Spleen (tissue), 11 donors: ENCODE data around the gene PDCD1LG2. TPM values are rescaled to one million over a fixed set of nuclear protein-coding genes. Genes with fewer than 3 reads are reported as not detected.

Source experiments
- DNase-seq: peaks from one replicate; pipeline ENCODE4 v3.0.0-alpha.2; 2020
- H3K27ac ChIP-seq, 8 donors: fragments of 200-600 bp; sonication (generic) in 7 of 8; 1 replicate in 4 of 8; 2 replicates in 4 of 8; pipeline versions ENCODE4 v1.5.0 to v1.8.0; 2016 to 2021; ENCODE audit warnings: inconsistent platforms in 4 of 8, mild to moderate bottlenecking in 4 of 8, moderate library complexity in 1 of 8
- H3K27me3 ChIP-seq, 7 donors: fragments of 200-600 bp; sonication (generic) in 6 of 7; replicated peaks in 1 of 7; 1 replicate in 4 of 7; 2 replicates in 3 of 7; pipeline versions ENCODE4 v1.5.0 to v1.8.0; 2016 to 2021; ENCODE audit warnings: inconsistent platforms in 3 of 7, mild to moderate bottlenecking in 1 of 7
- H3K36me3 ChIP-seq, 6 donors: fragments of 200-600 bp; sonication (generic) in 5 of 6; 1 replicate in 4 of 6; 2 replicates in 2 of 6; pipeline versions ENCODE4 v1.5.0 to v1.8.0; 2016 to 2021; ENCODE audit warnings: inconsistent platforms in 2 of 6
- H3K4me1 ChIP-seq, 6 donors: fragments of 200-600 bp; sonication (generic) in 5 of 6; 1 replicate in 3 of 6; 2 replicates in 3 of 6; pipeline versions ENCODE4 v1.5.0 to v1.8.0; 2016 to 2021; ENCODE audit warnings: inconsistent platforms in 3 of 6
- H3K4me3 ChIP-seq, 8 donors: fragments of 200-600 bp; sonication (generic) in 7 of 8; 1 replicate in 4 of 8; 2 replicates in 4 of 8; pipeline versions ENCODE4 v1.5.0 to v1.8.0; 2016 to 2021; ENCODE audit warnings: inconsistent platforms in 4 of 8, mild to moderate bottlenecking in 4 of 8, moderate library complexity in 2 of 8
- H3K9me3 ChIP-seq, 8 donors: fragments of 200-600 bp; sonication (generic) in 7 of 8; 1 replicate in 4 of 8; 2 replicates in 4 of 8; pipeline versions ENCODE4 v1.5.0 to v1.8.0; 2016 to 2021; ENCODE audit warnings: inconsistent platforms in 4 of 8
- CTCF ChIP-seq, 11 experiments: fragments of 200-600 bp in 7 of 11; fragments of 450-650 bp in 4 of 11; sonication (generic) in 4 of 11; IDR thresholded peaks in 8 of 11; conservative IDR thresholded peaks in 3 of 11; 1 replicate in 7 of 11; 2 replicates in 4 of 11; pipeline versions ENCODE4 v1.4.0 to v1.8.0; 2016 to 2021; ENCODE audit warnings: antibody characterized with exemption in 11 of 11, inconsistent platforms in 4 of 11, mild to moderate bottlenecking in 1 of 11
- POLR2A ChIP-seq, 3 donors: fragments of 450-650 bp; IDR thresholded peaks; one replicate each; pipeline ENCODE4 v1.5.1; 2017; ENCODE audit warnings: antibody characterized with exemption in 3 of 3, mild to moderate bottlenecking in 1 of 3
- POLR2AphosphoS5 ChIP-seq, 3 donors: sonication (generic); formaldehyde crosslinking; IDR thresholded peaks; one replicate each; pipeline ENCODE4 v1.5.1; 2017; ENCODE audit warnings: antibody characterized with exemption in 3 of 3
- WGBS, 5 donors: extraction: QIAGEN DNeasy Blood & Tissue Kit in 3 of 5; methylation state at CpG; one replicate each; pipeline versions ENCODE4 v1.1.5 to v1.1.7; 2013 to 2018; 5-methylcytosine and 5-hydroxymethylcytosine counted together
- intact Hi-C: fragments of 100-400 bp; cut with DNase I; formaldehyde crosslinking; loops from one replicate; pipeline ENCODE4 v1.15.0; 2023; ENCODE audit warnings: low total_unique reads
- polyA plus RNA-seq, 3 donors: library from polyadenylated mRNA; stranded (reverse); fragments of 200-250 nt; gene quantifications; one replicate each; pipeline ENCODE4 v1.2.1, GENCODE V29; 2013
- total RNA-seq, 7 donors: library from RNA; depleted of rRNA in 3 of 7; stranded (reverse); fragments of >200 nt in 3 of 7; fragmentation: NEBNext Ultra II Directional in 4 of 7; extraction: Animal tissue kit (Norgen Biotek cat#: 25700) in 4 of 7; gene quantifications; one replicate each; pipeline versions ENCODE4 v1.1.0 to v1.2.1, GENCODE V29; 2016 to 2021
- donor health status: healthy with polysubstance abuse.
- donor health status: DM: no; HTN: no; CAD: no; lungs with moderate emphysema.
- donor health status: DM: no; HTN: no; CAD: no.
- donor health status: Bipolar disorder and iron deficiency.
- donor health status: healthy.
- donor health status: DM: no; HTN: no; CAD: no.
- donor health status: DM: yes; HTN: yes; CAD: no.

Gene PDCD1LG2
- total and polyA plus RNA-seq, 10 donors, result 2.0 to 29.3 (median 17.4) TPM

DNA sequence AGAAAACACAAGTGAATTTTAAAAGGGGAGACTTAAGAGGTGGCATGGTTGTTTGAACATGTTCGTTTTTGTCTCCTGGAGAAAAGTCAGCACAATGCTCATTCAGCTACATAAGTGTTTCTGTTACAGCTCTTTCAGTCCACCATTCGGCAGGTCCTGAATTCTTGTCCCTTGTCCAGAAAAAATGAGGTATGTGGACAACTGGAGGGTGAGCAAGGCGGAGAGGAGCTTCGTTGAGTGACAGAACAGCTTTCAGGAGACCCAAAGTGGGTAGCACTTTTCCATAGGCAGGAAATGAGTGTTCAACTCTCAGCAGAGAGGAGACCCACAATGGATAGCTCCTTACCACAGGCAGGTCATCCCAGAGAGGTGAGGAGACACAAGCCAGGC, 4.9 kb downstream of the PDCD1LG2 start:
- Histone ChIP-seq H3K4me1 (peaks cover 1 to 58% (median 19%) of the 10 kb centered on the region in 6 donors), H3K4me3 (no peak overlapping the region), H3K9me3 (no peaks in the 10 kb centered on the region), H3K27ac (no peak overlapping the region), H3K36me3 (peaks cover 0 to 11% (median 0%) of the 10 kb centered on the region in 6 donors), H3K27me3 (no peaks in the 10 kb centered on the region)
- DNase-seq, result no peak
- WGBS, 5 donors, result 87 to 94% (median 93%) methylated on average over 4 of the region's 4 CpGs
- no peak for TF ChIP-seq POLR2AphosphoS5 (IDR thresholded peaks at IDR 0.05)
- TF ChIP-seq POLR2A (IDR thresholded peaks at IDR 0.05), result no peak
- no peak for TF ChIP-seq CTCF (IDR thresholded peaks at IDR 0.05 in 8 of 11, conservative IDR thresholded peaks at IDR 0.05 in 3 of 11)
- intact Hi-C loops, result no loop called here

GRCh38 chr9:5516453-5517220, 6.3 kb downstream of the PDCD1LG2 start:
- Histone ChIP-seq H3K4me1 (peaks cover 0 to 44% (median 9%) of the 10 kb centered on the region in 6 donors), H3K27ac (no peak overlapping the region), H3K4me3 (no peak overlapping the region), H3K9me3 (no peaks in the 10 kb centered on the region), H3K27me3 (no peaks in the 10 kb centered on the region), H3K36me3 (peaks cover 0 to 11% (median 0%) of the 10 kb centered on the region in 6 donors)
- TF ChIP-seq POLR2AphosphoS5 (IDR thresholded peaks at IDR 0.05), result no peak
- no peak for TF ChIP-seq CTCF (IDR thresholded peaks at IDR 0.05 in 8 of 11, conservative IDR thresholded peaks at IDR 0.05 in 3 of 11)
- TF ChIP-seq POLR2A (IDR thresholded peaks at IDR 0.05), result no peak
- 92 to 95% (median 93%) methylated on average over 8 to 10 of the region's 10 CpGs for WGBS, 5 donors
- DNase-seq, result no peak
- intact Hi-C loops, result no loop called here

- H3K4me1 ChIP-seq, result peaks cover 0 to 27% (median 0%) of the 10 kb centered on the region in 6 donors
- 21 to 53% (median 34%) methylated on average over 2 of the region's 2 CpGs for WGBS, 5 donors
- intact Hi-C loops, result no loop called here
- no peaks in the 10 kb centered on the region for H3K27me3 ChIP-seq
- H3K27ac ChIP-seq, result no peak overlapping the region
- peaks cover 0 to 22% (median under 1%) of the 10 kb centered on the region in 6 donors for H3K36me3 ChIP-seq
- DNase-seq, result no peak
- H3K4me3 ChIP-seq, result no peak overlapping the region
- no peaks in the 10 kb centered on the region for H3K9me3 ChIP-seq
- TF ChIP-seq CTCF (IDR thresholded peaks at IDR 0.05 in 8 of 11, conservative IDR thresholded peaks at IDR 0.05 in 3 of 11), result no peak
- no peak for TF ChIP-seq POLR2AphosphoS5 (IDR thresholded peaks at IDR 0.05)
- no peak for TF ChIP-seq POLR2A (IDR thresholded peaks at IDR 0.05)
These were observed 8.0 kb downstream of the PDCD1LG2 start for GRCh38 chr9:5518171-5518936.

- 26 to 44% (median 28%) methylated on average over 2 of the region's 2 CpGs for WGBS, 5 donors
- H3K27me3 ChIP-seq, result no peaks in the 10 kb centered on the region
- no peak for DNase-seq
- H3K27ac ChIP-seq, result no peak overlapping the region
- H3K36me3 ChIP-seq, result peaks cover 0 to 28% (median 1%) of the 10 kb centered on the region in 6 donors
- H3K9me3 ChIP-seq, result no peaks in the 10 kb centered on the region
- peaks cover 0 to 23% (median 0%) of the 10 kb centered on the region in 6 donors for H3K4me1 ChIP-seq
- intact Hi-C loops, result no loop called here
- no peak overlapping the region for H3K4me3 ChIP-seq
- TF ChIP-seq POLR2A (IDR thresholded peaks at IDR 0.05) (no peak), POLR2AphosphoS5 (IDR thresholded peaks at IDR 0.05) (no peak), CTCF (IDR thresholded peaks at IDR 0.05 in 8 of 11, conservative IDR thresholded peaks at IDR 0.05 in 3 of 11) (no peak)
These were observed 8.6 kb downstream of the PDCD1LG2 start for GRCh38 chr9:5518937-5519319.
